NCI-H1092 (cell line): ENCODE measurements around the gene XXYLT1.
A peak's percentile ranks its signal among the peaks of the same experiment; 100 is the strongest.

Experiments used
- DNase-seq: peaks from one replicate; lab custom pipeline; 2025; lab: John Stamatoyannopoulos, UW

The XXYLT1 gene

GRCh38 chr3:195168009-195168762 lies 102.8 kb downstream of the XXYLT1 start:
- DNase-seq: no peak

- no peak for DNase-seq
These were observed 105.2 kb downstream of the XXYLT1 start for GRCh38 chr3:195165790-195166189.

- DNase-seq: no peak
These were observed 105.7 kb downstream of the XXYLT1 start for GRCh38 chr3:195165265-195165609.

- no peak for DNase-seq
These were observed 106.2 kb downstream of the XXYLT1 start for GRCh38 chr3:195164573-195165264.

- DNase-seq: no peak
These were observed 107.0 kb downstream of the XXYLT1 start for GRCh38 chr3:195163719-195164572.

GRCh38 chr3:195162816-195163215 lies 108.1 kb downstream of the XXYLT1 start:
- no peak for DNase-seq

GRCh38 chr3:195162033-195162669 lies 108.8 kb downstream of the XXYLT1 start:
- DNase-seq: no peak

- DNase-seq: no peak
These were observed 110.0 kb downstream of the XXYLT1 start for GRCh38 chr3:195160908-195161434.

GRCh38 chr3:195160257-195160898 lies 110.6 kb downstream of the XXYLT1 start:
- no peak for DNase-seq

- DNase-seq: no peak
These were observed 111.2 kb downstream of the XXYLT1 start for GRCh38 chr3:195159814-195160165.

- no peak for DNase-seq
These were observed 111.7 kb downstream of the XXYLT1 start for GRCh38 chr3:195159117-195159813.

GRCh38 chr3:195156286-195156890 lies 114.6 kb downstream of the XXYLT1 start:
- DNase-seq: no peak

GRCh38 chr3:195155570-195156241 lies 115.3 kb downstream of the XXYLT1 start:
- DNase-seq: no peak

- DNase-seq: peak; percentile 95
These were observed 116.0 kb downstream of the XXYLT1 start for GRCh38 chr3:195154793-195155535.

- DNase-seq: no peak
These were observed 116.7 kb downstream of the XXYLT1 start for GRCh38 chr3:195154111-195154791.

- DNase-seq: no peak
These were observed 117.3 kb downstream of the XXYLT1 start for GRCh38 chr3:195153653-195154052.

GRCh38 chr3:195153130-195153529 lies 117.8 kb downstream of the XXYLT1 start:
- peak; percentile 40 for DNase-seq

GRCh38 chr3:195151866-195152541 lies 119.0 kb downstream of the XXYLT1 start:
- no peak for DNase-seq
